Measurements from ENCODE around the gene RBBP8. TPM values are rescaled to one million over a fixed set of nuclear protein-coding genes. Genes with fewer than 3 reads are reported as not detected.

RBBP8 gene
- total RNA-seq, 1 experiment from 2014 or later = 33.3 TPM

DNA sequence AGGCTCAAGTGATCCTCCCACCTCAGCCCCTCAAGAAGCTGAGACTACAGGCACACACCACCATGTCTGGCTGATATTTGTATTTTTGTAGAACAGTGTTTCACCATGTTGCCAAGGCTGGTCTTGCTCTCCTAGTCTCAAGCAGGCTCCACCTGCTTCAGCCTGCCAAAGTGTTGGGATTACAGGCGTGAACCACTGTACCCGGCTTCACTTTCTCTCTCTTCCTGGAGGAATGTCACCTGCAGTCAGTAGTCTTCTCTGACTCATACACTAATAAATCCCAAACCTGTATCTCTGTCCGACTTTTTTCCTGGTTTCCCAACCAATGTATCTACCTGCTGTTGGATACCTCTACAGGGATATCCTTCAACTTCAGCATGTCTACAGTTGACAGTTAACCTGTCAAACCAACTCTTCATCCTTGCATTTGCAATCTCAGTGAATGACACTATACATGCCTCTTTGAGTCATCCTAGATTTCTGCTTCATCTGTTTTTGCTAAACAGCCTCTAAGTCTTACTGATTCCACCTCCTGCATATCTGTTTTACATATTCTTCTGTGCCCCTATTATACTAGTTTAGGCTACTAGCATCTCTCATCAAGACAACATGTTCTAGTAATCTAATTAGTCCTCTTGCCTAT is 54.5 kb downstream of the RBBP8 start:
- Mint-ChIP-seq H3K27me3 (ENCODE audit: low read depth) (no peaks in the 10 kb centered on the region), H3K4me3 (no peak overlapping the region), H3K4me1 (peaks cover 5% of the 10 kb centered on the region), H3K27ac (no peak overlapping the region), H3K36me3 (peaks cover 21% of the 10 kb centered on the region), H3K9me3 (no peaks in the 10 kb centered on the region)
- DNase-seq (ENCODE audit: low spot score) (no peak), ATAC-seq (no peak)
- TF ChIP-seq NR2C2 (CRISPR knock-in tag; IDR thresholded peaks at IDR 0.05) (no peak), JUN (CRISPR knock-in tag; IDR thresholded peaks at IDR 0.05) (no peak), FOXK1 (CRISPR knock-in tag; IDR thresholded peaks at IDR 0.05) (no peak), USF2 (CRISPR knock-in tag; IDR thresholded peaks at IDR 0.05) (no peak), FOXP1 (CRISPR knock-in tag; IDR thresholded peaks at IDR 0.05; ENCODE audit: borderline replicate concordance) (no peak), ZNF138 (CRISPR knock-in tag; conservative IDR thresholded peaks at IDR 0.05) (no peak), TP53 (CRISPR knock-in tag; IDR thresholded peaks at IDR 0.05) (no peak), RELA (CRISPR knock-in tag; IDR thresholded peaks at IDR 0.05; ENCODE audit: borderline replicate concordance) (no peak)
- TF ChIP-seq, protein P1, sequence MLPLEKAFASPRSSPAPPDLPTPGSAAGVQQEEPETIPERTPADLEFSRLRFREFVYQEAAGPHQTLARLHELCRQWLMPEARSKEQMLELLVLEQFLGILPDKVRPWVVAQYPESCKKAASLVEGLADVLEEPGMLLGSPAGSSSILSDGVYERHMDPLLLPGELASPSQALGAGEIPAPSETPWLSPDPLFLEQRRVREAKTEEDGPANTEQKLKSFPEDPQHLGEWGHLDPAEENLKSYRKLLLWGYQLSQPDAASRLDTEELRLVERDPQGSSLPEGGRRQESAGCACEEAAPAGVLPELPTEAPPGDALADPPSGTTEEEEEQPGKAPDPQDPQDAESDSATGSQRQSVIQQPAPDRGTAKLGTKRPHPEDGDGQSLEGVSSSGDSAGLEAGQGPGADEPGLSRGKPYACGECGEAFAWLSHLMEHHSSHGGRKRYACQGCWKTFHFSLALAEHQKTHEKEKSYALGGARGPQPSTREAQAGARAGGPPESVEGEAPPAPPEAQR (CRISPR knock-in tag; IDR thresholded peaks at IDR 0.05) = no peak
- TF ChIP-seq, protein P2, sequence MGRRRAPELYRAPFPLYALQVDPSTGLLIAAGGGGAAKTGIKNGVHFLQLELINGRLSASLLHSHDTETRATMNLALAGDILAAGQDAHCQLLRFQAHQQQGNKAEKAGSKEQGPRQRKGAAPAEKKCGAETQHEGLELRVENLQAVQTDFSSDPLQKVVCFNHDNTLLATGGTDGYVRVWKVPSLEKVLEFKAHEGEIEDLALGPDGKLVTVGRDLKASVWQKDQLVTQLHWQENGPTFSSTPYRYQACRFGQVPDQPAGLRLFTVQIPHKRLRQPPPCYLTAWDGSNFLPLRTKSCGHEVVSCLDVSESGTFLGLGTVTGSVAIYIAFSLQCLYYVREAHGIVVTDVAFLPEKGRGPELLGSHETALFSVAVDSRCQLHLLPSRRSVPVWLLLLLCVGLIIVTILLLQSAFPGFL (CRISPR knock-in tag; IDR thresholded peaks at IDR 0.05; ENCODE audit: borderline replicate concordance) = no peak
- TF ChIP-seq, protein P3, sequence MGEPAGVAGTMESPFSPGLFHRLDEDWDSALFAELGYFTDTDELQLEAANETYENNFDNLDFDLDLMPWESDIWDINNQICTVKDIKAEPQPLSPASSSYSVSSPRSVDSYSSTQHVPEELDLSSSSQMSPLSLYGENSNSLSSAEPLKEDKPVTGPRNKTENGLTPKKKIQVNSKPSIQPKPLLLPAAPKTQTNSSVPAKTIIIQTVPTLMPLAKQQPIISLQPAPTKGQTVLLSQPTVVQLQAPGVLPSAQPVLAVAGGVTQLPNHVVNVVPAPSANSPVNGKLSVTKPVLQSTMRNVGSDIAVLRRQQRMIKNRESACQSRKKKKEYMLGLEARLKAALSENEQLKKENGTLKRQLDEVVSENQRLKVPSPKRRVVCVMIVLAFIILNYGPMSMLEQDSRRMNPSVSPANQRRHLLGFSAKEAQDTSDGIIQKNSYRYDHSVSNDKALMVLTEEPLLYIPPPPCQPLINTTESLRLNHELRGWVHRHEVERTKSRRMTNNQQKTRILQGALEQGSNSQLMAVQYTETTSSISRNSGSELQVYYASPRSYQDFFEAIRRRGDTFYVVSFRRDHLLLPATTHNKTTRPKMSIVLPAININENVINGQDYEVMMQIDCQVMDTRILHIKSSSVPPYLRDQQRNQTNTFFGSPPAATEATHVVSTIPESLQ (CRISPR knock-in tag; IDR thresholded peaks at IDR 0.05) = no peak
- TF ChIP-seq, protein P4, sequence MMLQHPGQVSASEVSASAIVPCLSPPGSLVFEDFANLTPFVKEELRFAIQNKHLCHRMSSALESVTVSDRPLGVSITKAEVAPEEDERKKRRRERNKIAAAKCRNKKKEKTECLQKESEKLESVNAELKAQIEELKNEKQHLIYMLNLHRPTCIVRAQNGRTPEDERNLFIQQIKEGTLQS (CRISPR knock-in tag; conservative IDR thresholded peaks at IDR 0.05) = no peak
- TF ChIP-seq, protein P5, sequence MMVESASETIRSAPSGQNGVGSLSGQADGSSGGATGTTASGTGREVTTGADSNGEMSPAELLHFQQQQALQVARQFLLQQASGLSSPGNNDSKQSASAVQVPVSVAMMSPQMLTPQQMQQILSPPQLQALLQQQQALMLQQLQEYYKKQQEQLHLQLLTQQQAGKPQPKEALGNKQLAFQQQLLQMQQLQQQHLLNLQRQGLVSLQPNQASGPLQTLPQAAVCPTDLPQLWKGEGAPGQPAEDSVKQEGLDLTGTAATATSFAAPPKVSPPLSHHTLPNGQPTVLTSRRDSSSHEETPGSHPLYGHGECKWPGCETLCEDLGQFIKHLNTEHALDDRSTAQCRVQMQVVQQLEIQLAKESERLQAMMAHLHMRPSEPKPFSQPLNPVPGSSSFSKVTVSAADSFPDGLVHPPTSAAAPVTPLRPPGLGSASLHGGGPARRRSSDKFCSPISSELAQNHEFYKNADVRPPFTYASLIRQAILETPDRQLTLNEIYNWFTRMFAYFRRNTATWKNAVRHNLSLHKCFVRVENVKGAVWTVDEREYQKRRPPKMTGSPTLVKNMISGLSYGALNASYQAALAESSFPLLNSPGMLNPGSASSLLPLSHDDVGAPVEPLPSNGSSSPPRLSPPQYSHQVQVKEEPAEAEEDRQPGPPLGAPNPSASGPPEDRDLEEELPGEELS (CRISPR knock-in tag; IDR thresholded peaks at IDR 0.05) = no peak
- TF ChIP-seq, protein P6, sequence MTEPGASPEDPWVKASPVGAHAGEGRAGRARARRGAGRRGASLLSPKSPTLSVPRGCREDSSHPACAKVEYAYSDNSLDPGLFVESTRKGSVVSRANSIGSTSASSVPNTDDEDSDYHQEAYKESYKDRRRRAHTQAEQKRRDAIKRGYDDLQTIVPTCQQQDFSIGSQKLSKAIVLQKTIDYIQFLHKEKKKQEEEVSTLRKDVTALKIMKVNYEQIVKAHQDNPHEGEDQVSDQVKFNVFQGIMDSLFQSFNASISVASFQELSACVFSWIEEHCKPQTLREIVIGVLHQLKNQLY (CRISPR knock-in tag; IDR thresholded peaks at IDR 0.05) = no peak
- POLR2A ChIA-PET = no interaction called here
- CTCF ChIA-PET = no interaction called here

DNA sequence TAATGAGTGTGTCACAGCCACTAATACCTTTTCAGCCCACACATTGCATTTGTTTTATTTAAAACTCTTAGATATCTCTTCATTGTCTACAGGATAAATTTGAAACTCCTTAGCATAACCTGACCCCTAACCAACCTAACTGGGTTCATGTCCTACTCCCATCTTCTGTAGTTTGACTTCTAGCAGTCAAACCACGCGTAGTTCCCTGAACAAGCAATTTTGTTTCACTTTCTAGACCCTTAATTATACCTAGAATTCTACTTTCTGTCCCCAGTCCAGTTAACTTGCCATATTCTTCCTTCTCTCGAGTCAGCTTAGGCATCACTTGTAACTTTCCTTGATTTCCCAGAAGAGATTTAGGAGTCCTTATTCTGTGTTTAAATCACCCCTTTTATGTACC is 55.1 kb downstream of the RBBP8 start:
- no peak for DNase-seq (ENCODE audit: low spot score)
- Mint-ChIP-seq H3K27ac (no peak overlapping the region), H3K36me3 (peaks cover 25% of the 10 kb centered on the region), H3K4me3 (no peak overlapping the region), H3K9me3 (no peaks in the 10 kb centered on the region), H3K27me3 (ENCODE audit: low read depth) (no peaks in the 10 kb centered on the region), H3K4me1 (peaks cover 5% of the 10 kb centered on the region)
- ATAC-seq = no peak
- CTCF ChIA-PET = no interaction called here
- POLR2A ChIA-PET = no interaction called here
- TF ChIP-seq TP53 (CRISPR knock-in tag; IDR thresholded peaks at IDR 0.05) = no peak
- TF ChIP-seq, protein P7, sequence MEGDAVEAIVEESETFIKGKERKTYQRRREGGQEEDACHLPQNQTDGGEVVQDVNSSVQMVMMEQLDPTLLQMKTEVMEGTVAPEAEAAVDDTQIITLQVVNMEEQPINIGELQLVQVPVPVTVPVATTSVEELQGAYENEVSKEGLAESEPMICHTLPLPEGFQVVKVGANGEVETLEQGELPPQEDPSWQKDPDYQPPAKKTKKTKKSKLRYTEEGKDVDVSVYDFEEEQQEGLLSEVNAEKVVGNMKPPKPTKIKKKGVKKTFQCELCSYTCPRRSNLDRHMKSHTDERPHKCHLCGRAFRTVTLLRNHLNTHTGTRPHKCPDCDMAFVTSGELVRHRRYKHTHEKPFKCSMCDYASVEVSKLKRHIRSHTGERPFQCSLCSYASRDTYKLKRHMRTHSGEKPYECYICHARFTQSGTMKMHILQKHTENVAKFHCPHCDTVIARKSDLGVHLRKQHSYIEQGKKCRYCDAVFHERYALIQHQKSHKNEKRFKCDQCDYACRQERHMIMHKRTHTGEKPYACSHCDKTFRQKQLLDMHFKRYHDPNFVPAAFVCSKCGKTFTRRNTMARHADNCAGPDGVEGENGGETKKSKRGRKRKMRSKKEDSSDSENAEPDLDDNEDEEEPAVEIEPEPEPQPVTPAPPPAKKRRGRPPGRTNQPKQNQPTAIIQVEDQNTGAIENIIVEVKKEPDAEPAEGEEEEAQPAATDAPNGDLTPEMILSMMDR (IDR thresholded peaks at IDR 0.05) = no peak
- no peak for TF ChIP-seq ZNF232 (CRISPR knock-in tag; IDR thresholded peaks at IDR 0.05)
- no peak for TF ChIP-seq ATF1 (CRISPR knock-in tag; IDR thresholded peaks at IDR 0.05)
- TF ChIP-seq, protein P8, sequence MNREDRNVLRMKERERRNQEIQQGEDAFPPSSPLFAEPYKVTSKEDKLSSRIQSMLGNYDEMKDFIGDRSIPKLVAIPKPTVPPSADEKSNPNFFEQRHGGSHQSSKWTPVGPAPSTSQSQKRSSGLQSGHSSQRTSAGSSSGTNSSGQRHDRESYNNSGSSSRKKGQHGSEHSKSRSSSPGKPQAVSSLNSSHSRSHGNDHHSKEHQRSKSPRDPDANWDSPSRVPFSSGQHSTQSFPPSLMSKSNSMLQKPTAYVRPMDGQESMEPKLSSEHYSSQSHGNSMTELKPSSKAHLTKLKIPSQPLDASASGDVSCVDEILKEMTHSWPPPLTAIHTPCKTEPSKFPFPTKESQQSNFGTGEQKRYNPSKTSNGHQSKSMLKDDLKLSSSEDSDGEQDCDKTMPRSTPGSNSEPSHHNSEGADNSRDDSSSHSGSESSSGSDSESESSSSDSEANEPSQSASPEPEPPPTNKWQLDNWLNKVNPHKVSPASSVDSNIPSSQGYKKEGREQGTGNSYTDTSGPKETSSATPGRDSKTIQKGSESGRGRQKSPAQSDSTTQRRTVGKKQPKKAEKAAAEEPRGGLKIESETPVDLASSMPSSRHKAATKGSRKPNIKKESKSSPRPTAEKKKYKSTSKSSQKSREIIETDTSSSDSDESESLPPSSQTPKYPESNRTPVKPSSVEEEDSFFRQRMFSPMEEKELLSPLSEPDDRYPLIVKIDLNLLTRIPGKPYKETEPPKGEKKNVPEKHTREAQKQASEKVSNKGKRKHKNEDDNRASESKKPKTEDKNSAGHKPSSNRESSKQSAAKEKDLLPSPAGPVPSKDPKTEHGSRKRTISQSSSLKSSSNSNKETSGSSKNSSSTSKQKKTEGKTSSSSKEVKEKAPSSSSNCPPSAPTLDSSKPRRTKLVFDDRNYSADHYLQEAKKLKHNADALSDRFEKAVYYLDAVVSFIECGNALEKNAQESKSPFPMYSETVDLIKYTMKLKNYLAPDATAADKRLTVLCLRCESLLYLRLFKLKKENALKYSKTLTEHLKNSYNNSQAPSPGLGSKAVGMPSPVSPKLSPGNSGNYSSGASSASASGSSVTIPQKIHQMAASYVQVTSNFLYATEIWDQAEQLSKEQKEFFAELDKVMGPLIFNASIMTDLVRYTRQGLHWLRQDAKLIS (CRISPR knock-in tag; IDR thresholded peaks at IDR 0.05; ENCODE audit: borderline replicate concordance) = no peak
- TF ChIP-seq ZNF263 (CRISPR knock-in tag; IDR thresholded peaks at IDR 0.05; ENCODE audit: low read depth) = no peak
- TF ChIP-seq MYBL2 (CRISPR knock-in tag; IDR thresholded peaks at IDR 0.05) = no peak
